Suprapubic skin (tissue), 4 donors: ENCODE results near the gene CENPM. TPM values are rescaled to one million over a fixed set of nuclear protein-coding genes. Genes with fewer than 3 reads are reported as not detected.
"Not testable (repeated sequence)": the region's sequence is repeated elsewhere in the genome, so short reads cannot be mapped to it uniquely, and the experiment has no call there.

Source experiments
- DNase-seq, 2 donors: peaks; one replicate each; pipeline ENCODE4 v3.0.0-alpha.2; 2019; ENCODE audit warnings: low spot score in 2 of 2
- H3K27ac ChIP-seq: fragments of 200-600 bp; sonication (generic); one replicate; pipeline ENCODE4 v1.5.1; 2019
- H3K27me3 ChIP-seq: fragments of 200-600 bp; sonication (generic); one replicate; pipeline ENCODE4 v1.5.1; 2019
- H3K36me3 ChIP-seq: fragments of 200-600 bp; sonication (generic); one replicate; pipeline ENCODE4 v1.5.1; 2019
- H3K4me1 ChIP-seq: fragments of 200-600 bp; sonication (generic); one replicate; pipeline ENCODE4 v1.5.1; 2019
- H3K4me3 ChIP-seq: fragments of 200-600 bp; sonication (generic); one replicate; pipeline ENCODE4 v1.5.1; 2019; ENCODE audit warnings: mild to moderate bottlenecking
- H3K9me3 ChIP-seq: fragments of 200-600 bp; sonication (generic); one replicate; pipeline ENCODE4 v1.5.1; 2019
- CTCF ChIP-seq, 2 donors: fragments of 200-600 bp in 1 of 2; fragments of 450-650 bp in 1 of 2; sonication (generic) in 1 of 2; IDR thresholded peaks; one replicate each; pipeline ENCODE4 v1.5.1; 2016 to 2019; ENCODE audit warnings: antibody characterized with exemption in 2 of 2, mild to moderate bottlenecking in 1 of 2, moderate library complexity in 1 of 2
- EP300 ChIP-seq: sonication (generic); formaldehyde crosslinking; IDR thresholded peaks from one replicate; pipeline ENCODE4 v1.6.1; 2017; ENCODE audit warnings: antibody characterized with exemption
- POLR2A ChIP-seq, 2 donors: fragments of 450-650 bp; IDR thresholded peaks; one replicate each; pipeline ENCODE4 v1.6.1; 2017; ENCODE audit warnings: antibody characterized with exemption in 2 of 2, mild to moderate bottlenecking in 2 of 2, moderate library complexity in 2 of 2
- POLR2AphosphoS5 ChIP-seq, 3 donors: sonication (generic); formaldehyde crosslinking; IDR thresholded peaks; one replicate each; pipeline ENCODE4 v1.6.1; 2017; ENCODE audit warnings: antibody characterized with exemption in 3 of 3
- WGBS: methylation state at CpG from one replicate; pipeline ENCODE4 v1.1.5; 2018; 5-methylcytosine and 5-hydroxymethylcytosine counted together
- total RNA-seq, 4 donors: library from RNA; depleted of rRNA; stranded (reverse); fragments of >200 nt; gene quantifications; one replicate each; pipeline ENCODE4 v1.1.0, GENCODE V29; 2016

The CENPM gene
- total RNA-seq, 4 donors from 2014 or later: 8.8 to 16.5 (median 9.2) TPM

GRCh38 chr22:41951898-41952474 lies 5.0 kb upstream of the CENPM start, which contains the start of gene SMIM45:
SMIM45 (plus strand) TSS chr22:41952150.
- Histone ChIP-seq H3K9me3 (no peaks in the 10 kb centered on the region), H3K27me3 (peaks cover 7% of the 10 kb centered on the region), H3K4me1 (no peaks in the 10 kb centered on the region), H3K36me3 (no peaks in the 10 kb centered on the region), H3K27ac (no peak within 1 kb of the TSS), H3K4me3 (no peak within 1 kb of the TSS)
- no peak for DNase-seq
- TF ChIP-seq EP300: no peak
- TF ChIP-seq POLR2AphosphoS5 (IDR thresholded peaks at IDR 0.05): no peak
- no peak for TF ChIP-seq CTCF (IDR thresholded peaks at IDR 0.05)
- TF ChIP-seq POLR2A (IDR thresholded peaks at IDR 0.05): no peak
- WGBS: 92% methylated on average over 2 of the region's 16 CpGs

GRCh38 chr22:41949297-41949965 lies 2.5 kb upstream of the CENPM start:
- Histone ChIP-seq H3K27me3 (peaks cover 7% of the 10 kb centered on the region), H3K27ac (no peak overlapping the region), H3K9me3 (no peaks in the 10 kb centered on the region), H3K4me3 (no peak overlapping the region), H3K36me3 (no peaks in the 10 kb centered on the region), H3K4me1 (peaks cover 11% of the 10 kb centered on the region)
- 85% methylated on average over 7 of the region's 7 CpGs for WGBS
- no peak for DNase-seq
- TF ChIP-seq EP300: no peak
- TF ChIP-seq CTCF (IDR thresholded peaks at IDR 0.05): no peak
- TF ChIP-seq POLR2A (IDR thresholded peaks at IDR 0.05): no peak
- no peak for TF ChIP-seq POLR2AphosphoS5 (IDR thresholded peaks at IDR 0.05)

GRCh38 chr22:41948928-41949296 lies 2.0 kb upstream of the CENPM start:
- H3K9me3 ChIP-seq, H3K27ac ChIP-seq, H3K36me3 ChIP-seq, H3K27me3 ChIP-seq, DNase-seq, H3K4me3 ChIP-seq: not testable (repeated sequence)
- WGBS: 82% methylated on average over 8 of the region's 8 CpGs
- H3K4me1 ChIP-seq: peaks cover 11% of the 10 kb centered on the region

- DNase-seq: no peak
- no peak overlapping the region for H3K27ac ChIP-seq
- 75% methylated on average over 2 of the region's 2 CpGs for WGBS
- H3K9me3 ChIP-seq: no peaks in the 10 kb centered on the region
- no peaks in the 10 kb centered on the region for H3K36me3 ChIP-seq
- H3K4me1 ChIP-seq: peaks cover 11% of the 10 kb centered on the region
- H3K4me3 ChIP-seq: no peak overlapping the region
- H3K27me3 ChIP-seq: peaks cover 7% of the 10 kb centered on the region
- TF ChIP-seq POLR2AphosphoS5 (IDR thresholded peaks at IDR 0.05): no peak
- TF ChIP-seq EP300: no peak
- TF ChIP-seq POLR2A (IDR thresholded peaks at IDR 0.05): no peak
- no peak for TF ChIP-seq CTCF (IDR thresholded peaks at IDR 0.05)
Measured at GRCh38 chr22:41948142-41948541, 1.2 kb upstream of the CENPM start.

- peak overlapping the region; percentile 76 for H3K4me3 ChIP-seq
- no peak overlapping the region for H3K27ac ChIP-seq
- H3K9me3 ChIP-seq: no peaks in the 10 kb centered on the region
- no peak for TF ChIP-seq EP300
- no peak for TF ChIP-seq POLR2AphosphoS5 (IDR thresholded peaks at IDR 0.05)
- TF ChIP-seq POLR2A (IDR thresholded peaks at IDR 0.05): no peak
- no peak for TF ChIP-seq CTCF (IDR thresholded peaks at IDR 0.05)
- H3K27me3 ChIP-seq: peaks cover 7% of the 10 kb centered on the region
- H3K36me3 ChIP-seq: no peaks in the 10 kb centered on the region
- peaks cover 11% of the 10 kb centered on the region for H3K4me1 ChIP-seq
- DNase-seq: no peak
- WGBS: 69% methylated on average over 21 of the region's 21 CpGs
Measured at GRCh38 chr22:41947424-41948080, 600 bp upstream of the CENPM start.
